Cerebellar nuclear complex (tissue), 1 donor: ENCODE results near the gene KIF25.

Experiments used
- DNase-seq, 2 experiments: peaks; one replicate each; lab custom pipeline; 2025; lab: John Stamatoyannopoulos, UW

KIF25 gene

DNA sequence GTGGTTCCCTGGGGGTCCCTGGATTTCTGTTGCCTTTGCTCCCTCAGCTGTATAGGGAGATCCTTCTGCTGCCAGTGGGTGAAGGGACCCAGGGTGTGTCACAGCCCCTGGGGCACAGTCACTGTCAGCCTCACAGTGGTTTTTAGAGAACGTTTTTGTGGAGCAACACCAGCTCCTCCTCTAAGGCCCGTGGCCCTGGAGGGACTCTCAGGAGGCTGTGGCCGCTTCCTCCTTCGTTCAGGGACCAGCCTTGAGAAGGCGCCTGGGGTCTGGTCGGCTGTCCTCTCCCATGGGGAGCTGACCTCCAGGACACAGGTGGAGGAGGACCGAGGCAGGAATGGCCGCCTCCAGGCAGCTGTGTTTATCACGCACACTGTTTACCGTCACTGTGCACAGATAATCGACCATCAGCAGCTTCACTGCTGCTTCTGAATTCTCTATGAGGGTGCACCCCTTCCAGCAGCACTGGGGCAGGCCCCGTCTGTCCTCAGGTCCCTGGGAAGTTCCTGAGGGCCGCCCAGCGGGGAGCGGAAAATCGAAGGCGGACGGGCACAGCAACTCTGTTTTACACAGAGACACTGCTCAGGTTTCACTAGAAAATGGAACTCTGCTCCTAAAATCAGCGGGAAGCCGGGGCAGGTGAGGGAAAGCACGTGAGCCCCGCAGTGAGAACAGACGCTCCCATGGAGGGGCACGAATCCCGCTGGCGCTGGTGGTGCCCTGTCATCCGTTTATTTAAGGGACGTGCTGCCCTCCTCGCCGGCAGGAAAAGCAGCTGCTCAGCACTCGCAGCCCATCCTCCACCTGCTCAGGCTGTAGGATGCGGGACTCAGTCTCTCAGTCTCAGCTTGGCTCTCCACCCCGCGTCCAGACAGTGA, 92.0 kb downstream of the KIF25 start:
- DNase-seq = no peak

DNA sequence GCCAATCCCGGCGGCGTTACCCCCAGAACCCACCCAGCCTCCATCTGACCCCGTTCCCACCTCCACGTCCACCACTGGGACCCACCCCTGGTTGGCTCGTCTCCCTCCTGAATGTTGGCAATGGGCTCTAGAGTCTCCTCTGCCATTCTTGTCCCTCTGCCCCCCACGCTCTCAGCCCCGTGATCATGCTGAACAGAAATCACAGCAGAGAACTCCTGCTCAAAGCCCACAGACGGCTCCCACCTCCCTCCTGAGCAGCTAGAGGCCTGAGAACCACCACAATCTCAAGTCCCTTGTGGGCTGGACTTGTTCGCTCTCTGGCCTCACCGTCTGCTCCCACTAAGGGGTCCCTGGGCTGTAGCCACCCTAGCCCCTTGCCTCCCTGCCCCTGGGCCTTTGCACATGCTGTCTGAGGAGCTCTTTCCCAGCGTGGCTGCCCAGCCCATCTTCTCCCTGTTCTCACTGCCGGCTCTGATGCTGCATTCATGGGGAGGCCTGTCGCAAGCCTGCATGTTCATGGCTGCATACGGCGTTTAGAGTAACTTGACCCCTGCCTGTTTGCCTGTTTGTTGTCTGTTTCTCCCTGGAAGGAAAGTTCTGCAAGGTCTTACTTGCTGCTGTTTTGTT, 92.7 kb downstream of the KIF25 start:
- no peak for DNase-seq

DNA sequence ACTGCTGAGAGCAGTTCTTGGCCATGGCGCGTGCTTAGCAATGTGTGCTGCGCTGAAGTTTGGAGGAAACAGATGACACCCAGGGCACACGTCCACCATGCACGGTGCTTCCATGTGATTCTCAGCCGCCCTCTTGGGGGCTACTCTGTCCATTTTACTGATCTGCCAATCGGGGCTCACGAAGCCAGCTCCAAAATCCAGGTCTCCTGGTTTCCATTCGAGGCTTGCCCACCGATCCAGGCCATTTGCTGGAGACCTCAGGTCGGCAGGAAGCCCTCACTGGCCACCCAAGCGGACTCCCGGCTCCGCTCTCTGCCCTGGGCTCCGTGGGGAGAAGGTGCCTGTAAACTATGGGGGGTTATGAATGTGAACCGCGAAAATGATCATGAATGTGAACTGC, 93.2 kb downstream of the KIF25 start:
- DNase-seq = no peak

DNA sequence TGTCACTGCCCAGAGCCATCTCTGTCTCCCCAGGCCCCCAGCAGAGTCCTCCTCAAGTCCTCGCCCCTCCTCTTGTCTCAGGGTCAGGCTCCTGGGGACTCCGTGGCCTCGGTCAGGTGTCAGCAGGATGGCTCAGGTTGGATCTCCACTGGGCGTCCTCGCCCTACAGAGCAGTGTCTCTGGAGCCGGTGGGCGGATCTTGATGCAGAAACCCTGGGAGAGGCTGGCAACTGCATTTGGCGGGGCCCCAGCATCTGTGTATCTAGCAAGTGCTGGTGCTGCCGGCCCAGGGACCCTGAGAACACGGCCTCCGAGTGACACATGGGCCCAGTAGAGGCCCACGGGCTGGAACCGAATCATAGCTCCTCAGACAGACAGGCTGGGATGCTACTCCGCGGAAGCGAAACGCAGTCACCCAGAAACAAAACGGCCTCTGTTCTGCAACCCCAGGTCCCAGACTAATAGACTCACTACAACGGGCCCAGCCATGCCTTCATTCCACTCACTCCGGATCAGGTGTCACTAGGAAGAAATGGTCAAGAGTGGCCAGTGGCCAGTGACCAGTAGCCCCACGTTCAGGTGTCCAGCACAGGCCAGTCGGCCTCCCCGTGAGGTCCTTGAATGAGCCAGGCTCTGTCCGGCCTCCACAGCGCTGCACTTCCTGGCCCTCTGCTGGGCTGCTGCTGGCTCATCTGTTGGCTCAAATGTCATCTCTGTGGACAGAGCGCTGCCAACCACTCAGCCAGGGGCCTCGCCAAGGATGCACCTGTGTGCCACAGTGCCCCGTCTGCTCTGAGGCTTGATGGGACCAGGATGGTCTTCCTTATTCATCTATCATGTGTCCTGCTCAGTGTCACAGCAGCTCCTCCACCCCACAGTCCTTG, 94.2 kb downstream of the KIF25 start:
- no peak for DNase-seq

DNA sequence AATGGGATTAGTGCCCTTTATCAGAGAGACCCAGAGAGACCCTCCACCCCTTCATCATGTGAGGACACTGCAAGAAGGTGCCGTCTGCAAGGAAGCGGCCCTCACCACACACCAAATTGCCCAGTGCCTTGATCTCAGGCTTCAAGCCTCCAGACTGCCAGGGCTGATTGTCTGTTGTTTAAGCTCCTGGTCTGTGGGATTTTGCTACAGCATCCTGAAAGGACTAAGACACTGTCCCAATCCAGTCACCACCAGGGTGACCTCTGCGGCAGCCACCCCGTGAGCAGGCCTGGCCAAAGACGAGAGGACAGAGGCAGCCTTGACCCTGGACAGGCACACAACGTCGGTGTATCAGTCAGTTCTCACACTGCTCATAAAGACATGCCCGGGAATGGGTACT, 95.1 kb downstream of the KIF25 start:
- no peak for DNase-seq

DNA sequence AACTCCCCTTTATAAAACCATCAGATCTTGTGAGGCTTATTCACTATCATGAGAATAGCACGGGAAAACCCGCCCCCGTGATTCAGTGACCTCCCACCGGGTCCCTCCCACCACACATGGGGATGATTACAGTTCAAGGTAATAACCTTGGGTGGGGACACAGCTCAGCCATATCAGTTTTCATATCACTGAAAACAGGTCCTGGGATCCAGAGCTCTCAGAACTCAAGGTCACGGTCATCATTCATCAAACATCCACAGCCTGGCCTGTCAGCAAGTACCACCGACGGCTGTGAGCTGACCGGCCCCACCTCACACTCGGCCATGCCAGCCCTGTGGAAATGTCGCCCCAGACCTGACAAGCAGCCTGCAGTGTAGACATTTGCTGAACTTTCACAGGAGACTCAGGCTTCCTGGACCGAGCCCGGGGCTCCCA, 95.6 kb downstream of the KIF25 start:
- no peak for DNase-seq

DNA sequence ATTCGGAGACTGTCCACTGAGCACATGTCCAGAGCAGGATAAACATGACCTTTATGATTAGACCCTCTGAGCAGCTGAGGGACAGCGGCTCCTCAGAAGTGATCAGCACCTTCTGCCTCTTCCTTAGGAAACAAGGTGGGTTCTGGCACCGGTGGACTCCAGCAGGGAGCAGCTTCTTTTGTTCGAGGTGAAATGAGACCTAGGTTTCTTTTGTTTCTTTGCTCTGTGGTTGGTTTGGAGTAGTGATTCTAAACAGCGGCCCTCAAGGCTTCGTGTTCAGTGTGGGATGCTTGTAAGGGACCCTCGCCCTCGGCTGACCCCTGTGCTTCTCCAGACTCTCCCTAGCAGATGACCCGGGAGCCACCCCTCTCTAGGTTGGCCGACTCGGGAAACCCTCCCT, 96.2 kb downstream of the KIF25 start:
- DNase-seq = no peak
